Mucosa of gallbladder (tissue), 1 donor: ENCODE data around the gene WNT4. TPM values are rescaled to one million over a fixed set of nuclear protein-coding genes. Genes with fewer than 3 reads are reported as not detected.
"Not testable (repeated sequence)": the region's sequence is repeated elsewhere in the genome, so short reads cannot be mapped to it uniquely, and the experiment has no call there.

Source experiments
- DNase-seq: peaks from one replicate; pipeline ENCODE4 v3.0.0-alpha.2; 2020; ENCODE audit warnings: low spot score
- total RNA-seq: library from RNA; stranded (reverse); gene quantifications from one replicate; pipeline ENCODE4 v1.2.1, GENCODE V29; 2021
- donor health status: DM: no; HTN: no; CAD: no.

The WNT4 gene
- total RNA-seq, 1 donor from 2014 or later, result 11.5 TPM

DNA sequence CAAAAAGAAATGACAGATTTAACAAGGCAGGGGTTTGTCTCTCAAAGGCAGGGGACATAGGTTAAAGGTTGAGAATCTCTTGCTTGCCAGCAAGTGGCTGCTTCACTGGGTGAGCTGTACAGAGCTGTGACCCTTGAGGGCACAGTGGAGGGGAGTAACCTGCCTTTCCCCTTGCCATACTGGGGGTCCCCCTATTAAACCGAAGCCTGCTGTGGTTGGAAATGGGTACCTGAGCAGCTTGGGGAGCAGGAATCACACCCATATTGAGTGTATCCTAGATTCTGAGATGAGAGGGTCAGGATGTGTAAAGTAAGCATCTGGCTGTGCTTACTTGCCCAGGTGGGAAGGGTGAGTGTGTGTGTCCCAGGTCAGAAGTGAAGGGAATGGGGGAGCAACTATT is 31.8 kb downstream of the WNT4 start:
- DNase-seq, result peak; percentile 7

- no peak for DNase-seq
Measured at GRCh38 chr1:22110016-22110415, 32.9 kb downstream of the WNT4 start.

DNA sequence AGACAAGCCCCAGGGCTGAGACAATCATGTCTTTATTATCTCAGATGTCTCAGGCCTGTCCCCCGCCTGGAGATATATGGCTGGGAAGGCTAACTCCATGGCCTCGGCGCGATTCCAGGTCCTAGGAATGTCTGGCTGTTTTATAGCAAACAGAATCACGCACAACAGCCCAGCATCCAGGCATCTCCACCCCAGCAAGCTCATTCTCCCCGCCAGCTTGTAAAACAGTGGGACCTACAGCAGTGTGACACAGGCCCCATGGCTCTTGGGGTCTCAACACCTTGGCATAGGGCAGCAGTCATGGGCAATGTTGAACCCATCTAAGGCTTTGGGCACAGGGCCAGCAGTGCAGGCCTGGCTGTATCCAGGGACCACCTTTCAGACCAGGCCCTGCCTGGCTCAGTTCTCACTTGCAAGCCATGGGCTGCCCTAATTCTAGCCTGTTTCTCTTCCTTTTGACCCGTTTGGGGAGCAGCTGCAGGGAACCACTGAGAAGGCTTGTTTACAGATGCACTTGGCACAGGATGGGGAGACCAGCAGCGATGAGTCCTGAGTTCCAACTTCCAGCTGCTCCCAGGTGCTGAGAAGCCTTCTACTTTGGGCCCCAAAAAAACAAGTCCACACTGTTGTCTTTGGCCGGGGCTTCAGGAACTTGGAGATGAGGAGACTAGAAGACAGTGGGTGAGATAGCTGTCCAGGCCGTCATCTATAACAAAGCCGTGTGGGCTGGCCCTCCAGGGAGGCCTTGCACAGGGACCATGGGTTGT is 34.4 kb downstream of the WNT4 start:
- DNase-seq, result peak; percentile 58

DNA sequence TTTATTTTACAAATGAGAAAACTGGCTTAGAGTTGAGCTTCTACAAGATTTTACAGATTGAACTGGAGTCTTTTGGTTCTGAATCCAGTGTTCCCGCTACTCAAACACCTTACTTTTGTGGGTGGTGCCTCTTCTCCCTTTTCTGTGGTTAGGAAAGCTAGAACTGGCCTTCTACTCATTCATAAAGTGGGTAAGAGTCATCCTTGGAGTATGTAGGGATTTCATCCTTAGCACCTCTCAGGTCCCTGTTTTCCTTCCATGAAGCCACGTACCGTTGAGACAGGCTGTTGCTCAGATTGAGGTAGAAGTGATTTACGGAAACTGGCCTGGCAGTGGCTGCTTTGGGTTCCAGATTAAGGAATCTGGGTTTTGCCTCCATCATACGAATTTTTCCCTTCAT is 35.8 kb downstream of the WNT4 start:
- DNase-seq, result no peak

DNA sequence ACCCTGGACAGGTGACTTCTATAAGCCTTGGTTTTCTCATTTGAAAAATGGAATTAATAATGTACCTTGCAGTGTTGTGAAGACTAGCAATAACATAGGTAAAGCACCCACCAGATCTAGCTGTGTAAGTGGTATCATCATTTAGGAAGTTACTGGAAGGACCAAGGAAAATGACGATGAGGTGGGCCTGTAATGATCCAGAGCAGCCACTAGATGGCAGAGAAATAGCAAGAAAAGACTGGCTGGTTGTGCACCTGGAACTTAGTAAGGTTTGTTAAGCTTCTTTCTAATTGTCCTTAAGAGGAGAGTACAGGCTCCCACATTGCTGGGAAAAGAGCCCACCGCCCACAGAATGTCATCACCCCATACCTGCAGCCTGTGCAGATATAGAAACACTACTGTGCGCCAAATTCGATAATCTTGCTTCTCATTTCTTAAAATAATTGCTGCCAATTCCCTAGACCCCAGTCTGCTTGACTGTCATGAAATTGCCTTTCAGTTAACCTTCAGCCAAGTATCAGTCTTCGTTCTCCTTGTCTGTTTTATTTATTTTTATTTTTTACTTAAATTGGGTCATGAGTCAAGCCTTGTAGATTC is 37.2 kb downstream of the WNT4 start:
- DNase-seq, result no peak

DNA sequence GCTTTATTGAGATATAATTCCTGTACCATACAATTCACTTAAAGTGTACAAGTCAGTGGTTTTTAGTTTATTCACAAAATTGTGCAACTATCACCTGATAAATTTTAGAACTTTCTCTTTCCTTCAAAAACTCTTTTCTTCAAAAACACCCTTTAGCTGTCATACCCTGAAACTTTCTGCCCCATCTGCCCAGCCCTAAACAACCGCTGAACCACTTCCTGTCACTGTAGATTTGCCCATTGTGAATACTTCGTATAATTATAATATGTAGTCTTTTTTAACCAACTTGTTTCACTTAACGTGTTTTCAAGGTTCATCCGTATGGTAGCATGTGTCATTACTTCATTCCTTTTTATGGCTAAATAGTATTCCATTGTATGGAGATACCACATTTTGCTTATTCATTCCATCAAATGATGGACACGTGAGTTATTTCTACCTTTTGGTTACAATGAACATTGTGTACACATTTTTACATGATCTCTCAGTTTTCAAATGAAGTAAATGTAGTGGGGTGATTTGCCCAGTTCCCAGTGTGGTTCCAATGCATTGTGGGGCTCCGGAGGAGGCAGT is 37.9 kb downstream of the WNT4 start:
- DNase-seq, result no peak

- no peak for DNase-seq
Measured at GRCh38 chr1:22104094-22104493, 38.8 kb downstream of the WNT4 start.

DNA sequence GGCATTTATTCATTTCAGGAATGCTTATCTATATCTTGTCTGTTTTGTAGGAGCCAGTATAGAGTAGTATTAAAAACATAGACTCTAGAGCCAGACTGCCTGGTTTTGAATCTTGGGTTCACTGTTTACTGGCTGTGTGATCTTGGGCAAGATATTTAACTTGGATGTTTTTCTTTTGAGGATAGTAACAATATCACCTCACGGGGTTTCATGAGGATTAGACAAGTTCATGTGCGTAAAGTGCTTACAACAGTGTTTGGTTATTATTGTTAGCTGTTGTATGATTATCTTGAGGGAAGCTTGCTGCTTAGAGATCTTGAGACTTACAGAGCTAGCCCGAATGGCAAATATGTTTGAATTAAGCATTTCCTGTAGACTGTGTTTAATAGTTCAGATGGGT is 40.2 kb downstream of the WNT4 start:
- no peak for DNase-seq

- DNase-seq, result no peak
Measured at GRCh38 chr1:22101995-22102394, 40.9 kb downstream of the WNT4 start.

DNA sequence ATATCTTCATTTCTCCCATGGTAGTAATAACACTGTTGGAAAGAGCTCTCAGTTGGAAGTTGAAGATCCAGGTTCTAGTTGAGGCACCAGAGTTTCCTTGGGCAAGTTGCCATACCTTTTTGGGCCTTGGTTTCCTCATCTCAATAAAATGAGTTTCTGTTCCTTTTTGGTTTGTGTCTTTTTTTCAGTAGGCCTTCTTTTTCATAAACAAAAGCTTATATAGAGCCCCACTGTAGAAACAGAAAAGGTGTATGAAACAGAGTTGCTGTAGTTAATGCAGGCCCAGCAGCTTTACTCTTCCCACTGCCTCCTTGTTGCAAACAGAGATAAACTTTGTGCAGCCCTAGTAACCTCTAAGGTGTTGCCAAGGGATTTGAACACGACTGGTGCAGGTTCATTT is 41.7 kb downstream of the WNT4 start:
- no peak for DNase-seq

DNA sequence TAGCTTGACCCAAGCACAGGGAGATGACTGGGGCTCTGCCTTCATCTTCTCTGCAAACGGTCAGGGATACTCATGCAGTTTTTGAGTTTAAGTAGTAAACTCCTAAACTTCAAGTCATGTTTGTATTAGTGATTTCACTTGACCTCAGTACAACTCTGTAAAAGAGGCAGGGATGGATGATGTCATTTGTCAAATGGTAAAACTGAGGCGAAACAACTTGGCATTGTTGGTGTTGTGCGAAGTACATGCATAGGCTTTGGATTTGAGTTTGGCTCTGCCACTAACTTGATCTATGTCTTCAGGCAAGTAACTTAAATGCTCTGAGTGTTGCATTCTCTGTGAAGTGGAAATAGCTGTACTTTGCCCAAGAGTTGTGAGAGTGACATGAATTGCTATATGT is 42.7 kb downstream of the WNT4 start:
- no peak for DNase-seq

DNA sequence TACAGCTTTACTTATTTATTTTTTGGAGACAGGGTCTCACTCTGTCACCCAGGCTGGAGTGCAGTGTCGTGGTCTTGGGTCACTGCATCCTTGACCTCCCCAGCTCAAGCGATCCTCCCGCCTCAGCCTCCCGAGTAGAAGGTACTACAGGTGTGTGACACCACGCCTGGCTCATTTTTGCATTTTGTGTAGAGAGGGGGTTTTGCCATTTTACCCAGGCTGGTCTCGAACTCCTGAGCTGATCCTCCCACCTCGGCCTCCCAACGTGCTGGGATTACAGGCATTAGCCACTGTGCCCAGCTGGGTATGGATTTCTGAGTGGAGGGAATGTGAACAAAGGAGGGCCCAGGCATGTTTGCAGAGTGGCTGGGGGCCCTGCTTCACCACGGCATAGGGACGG is 44.1 kb downstream of the WNT4 start:
- DNase-seq, result no peak

DNA sequence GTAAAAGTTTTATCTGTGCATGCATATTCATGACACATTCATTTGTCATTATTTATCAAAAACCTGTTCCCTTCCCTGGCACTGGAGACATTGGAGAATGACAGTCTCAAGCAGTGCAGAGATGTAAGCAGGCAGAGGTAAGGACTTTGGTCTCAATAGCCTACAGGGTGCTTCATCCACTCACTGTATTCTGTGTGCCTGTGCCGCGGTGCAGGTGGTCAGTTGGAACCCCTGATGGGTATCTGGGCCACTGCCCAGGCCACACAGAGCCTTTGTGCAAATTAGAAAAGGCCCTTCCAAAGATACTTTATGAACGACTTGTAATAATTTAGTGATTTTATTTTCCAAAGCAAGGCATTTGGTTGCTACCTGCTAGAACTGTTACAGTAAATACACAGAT is 46.4 kb downstream of the WNT4 start:
- DNase-seq, result no peak

- no peak for DNase-seq
Measured at GRCh38 chr1:22096036-22096435, 46.9 kb downstream of the WNT4 start.

GRCh38 chr1:22093513-22093912 is 49.4 kb downstream of the WNT4 start:
- no peak for DNase-seq

GRCh38 chr1:22092026-22092768 is 50.7 kb downstream of the WNT4 start:
- not testable (repeated sequence) for DNase-seq

- no peak for DNase-seq
Measured at GRCh38 chr1:22090867-22091266, 52.0 kb downstream of the WNT4 start.

GRCh38 chr1:22089787-22090186 is 53.1 kb downstream of the WNT4 start:
- no peak for DNase-seq

DNA sequence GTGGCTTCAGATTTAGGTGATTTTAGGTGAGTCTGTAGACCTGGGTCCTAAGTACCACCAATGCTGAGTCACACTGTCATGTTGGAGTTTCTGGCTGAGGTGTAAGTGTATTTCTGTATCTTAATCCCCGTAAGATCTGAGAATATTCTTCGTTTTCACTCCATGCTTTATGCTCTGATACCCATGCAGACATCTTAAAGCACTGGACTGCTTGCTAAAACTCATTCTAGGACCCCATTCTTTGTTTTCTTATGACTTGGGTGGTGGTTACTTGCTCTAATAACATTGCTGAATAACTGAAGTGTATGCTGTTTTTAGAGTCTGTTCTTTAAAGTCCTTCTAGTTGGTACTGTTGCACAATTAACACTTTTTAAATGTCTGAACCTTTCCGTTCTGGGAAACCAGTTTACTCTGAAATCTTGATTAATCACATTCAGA is 53.7 kb downstream of the WNT4 start:
- DNase-seq, result no peak

- DNase-seq, result no peak
Measured at GRCh38 chr1:22088331-22088730, 54.6 kb downstream of the WNT4 start.

DNA sequence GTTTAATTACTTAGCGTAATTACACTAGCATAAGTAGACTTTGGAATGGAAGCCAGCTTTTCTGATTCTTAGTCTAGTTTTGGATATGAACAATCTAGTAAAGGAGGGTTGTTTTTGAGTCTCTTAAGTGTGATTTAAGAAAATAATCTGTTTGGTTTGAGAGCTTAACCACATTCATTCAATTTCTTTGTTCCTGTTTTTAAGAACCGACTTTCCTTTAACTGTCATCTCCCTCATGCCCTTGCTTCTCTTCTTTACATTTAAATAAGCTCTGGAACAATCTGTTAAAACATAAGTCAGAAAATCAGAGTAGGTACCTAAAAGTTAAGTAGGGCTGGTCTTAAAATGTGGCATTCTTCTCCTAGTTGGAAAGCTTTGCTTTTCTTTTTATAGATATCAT is 62.7 kb downstream of the WNT4 start:
- DNase-seq, result no peak

DNA sequence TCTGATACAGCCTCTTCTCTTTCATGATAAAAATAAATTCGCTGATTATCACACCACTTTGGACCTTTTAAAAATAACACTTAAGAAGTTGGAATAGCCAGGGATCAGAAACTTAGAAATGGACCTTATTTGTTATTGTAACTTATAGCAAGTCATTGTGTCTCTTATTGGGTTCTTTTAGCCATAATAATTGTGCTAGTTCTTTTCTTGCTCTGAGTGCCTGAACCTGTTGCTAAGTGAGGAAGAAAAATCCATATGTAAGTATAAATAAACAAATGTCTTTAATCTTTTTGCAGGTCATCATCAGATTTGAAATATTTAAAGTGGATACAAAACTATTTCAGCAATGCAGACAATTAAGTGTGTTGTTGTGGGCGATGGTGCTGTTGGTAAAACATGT is 64.8 kb downstream of the WNT4 start:
- DNase-seq, result no peak

GRCh38 chr1:22077728-22078127 is 65.2 kb downstream of the WNT4 start:
- DNase-seq, result no peak
